ENCODE measurements around the gene ARHGAP42.

ARHGAP42 gene

DNA sequence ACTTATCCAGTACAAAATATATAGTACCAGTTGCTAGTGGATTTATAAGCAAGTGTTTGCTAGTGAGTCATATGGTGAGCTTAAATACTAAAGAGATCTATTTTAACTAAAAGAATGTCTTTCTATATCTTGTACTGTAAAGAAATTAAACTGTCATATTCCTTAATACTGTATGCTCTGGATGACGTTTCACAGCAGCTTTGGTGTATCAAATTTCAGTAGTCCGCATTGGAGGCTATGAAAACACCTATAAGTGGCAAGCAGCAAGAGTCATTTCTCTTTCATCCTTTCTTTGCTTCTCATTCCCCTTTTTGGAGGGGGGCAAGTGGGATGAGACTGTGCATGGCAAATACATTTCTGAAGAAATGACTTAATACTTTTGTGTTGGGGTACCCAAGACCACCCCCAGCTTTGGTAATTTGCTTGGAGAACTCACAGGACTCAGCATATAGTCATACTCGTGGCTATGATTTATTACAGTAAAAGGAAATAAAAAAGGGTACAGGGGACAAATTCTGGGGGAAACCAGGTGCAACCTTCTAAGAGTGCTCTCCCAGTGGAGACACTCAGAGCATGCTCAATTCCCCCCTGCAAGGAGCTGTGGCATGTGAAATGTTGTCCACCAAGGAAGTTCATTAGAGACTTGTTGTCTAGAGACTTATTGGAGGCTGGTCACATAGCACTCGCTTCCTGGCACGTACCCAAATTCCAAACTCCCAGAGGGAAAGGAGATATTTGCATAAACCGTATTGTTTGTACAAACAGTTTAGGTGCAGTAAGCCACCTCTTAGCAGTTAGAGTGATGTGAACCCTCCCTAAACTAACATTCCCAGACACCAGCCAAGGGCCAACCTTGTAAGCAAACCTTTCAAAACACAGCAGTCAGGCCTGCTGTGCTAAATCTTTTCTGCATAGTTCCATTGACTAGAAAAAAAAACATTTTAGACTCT lies 231.7 kb downstream of the ARHGAP42 start:
- no peak for DNase-seq (ENCODE audit: low spot score)

DNA sequence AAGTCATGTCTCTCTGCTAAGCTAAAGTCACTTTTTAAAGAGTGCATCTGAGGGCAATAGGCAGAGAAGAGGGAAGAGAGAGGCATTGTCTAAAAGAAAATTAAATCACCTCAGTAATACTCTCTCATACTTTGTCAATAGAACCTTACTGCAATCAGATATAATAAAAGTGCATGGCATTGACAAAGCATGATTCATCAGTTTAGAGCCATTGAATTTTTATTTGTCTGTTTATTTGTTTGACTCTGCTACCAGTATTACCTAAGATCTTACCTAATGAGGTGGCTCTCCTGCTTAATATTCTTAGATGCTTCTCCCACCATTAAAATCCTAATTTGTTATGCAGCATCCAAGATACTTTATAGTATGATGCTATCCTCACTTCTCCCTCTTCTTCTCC lies 233.5 kb downstream of the ARHGAP42 start:
- no peak for DNase-seq (ENCODE audit: low spot score)

DNA sequence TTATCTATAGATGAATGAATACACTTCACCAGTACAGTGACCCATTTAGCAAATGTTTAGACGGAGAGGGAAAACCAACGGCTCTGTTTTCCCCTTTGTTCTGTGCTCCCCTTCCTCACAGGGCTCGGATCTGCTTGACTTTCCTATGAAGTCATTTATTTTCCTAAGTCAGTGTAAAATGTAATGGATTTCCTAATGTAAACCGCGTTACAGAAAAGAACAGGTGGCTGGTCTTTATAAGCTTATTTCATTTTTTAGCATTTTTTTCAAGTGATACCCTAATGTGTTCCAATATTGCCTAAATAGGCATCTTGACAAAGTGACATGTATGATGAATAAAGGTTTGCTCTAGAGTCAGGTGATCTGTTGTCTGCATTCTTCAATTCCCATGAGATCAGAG lies 235.0 kb downstream of the ARHGAP42 start:
- no peak for DNase-seq (ENCODE audit: low spot score)

DNA sequence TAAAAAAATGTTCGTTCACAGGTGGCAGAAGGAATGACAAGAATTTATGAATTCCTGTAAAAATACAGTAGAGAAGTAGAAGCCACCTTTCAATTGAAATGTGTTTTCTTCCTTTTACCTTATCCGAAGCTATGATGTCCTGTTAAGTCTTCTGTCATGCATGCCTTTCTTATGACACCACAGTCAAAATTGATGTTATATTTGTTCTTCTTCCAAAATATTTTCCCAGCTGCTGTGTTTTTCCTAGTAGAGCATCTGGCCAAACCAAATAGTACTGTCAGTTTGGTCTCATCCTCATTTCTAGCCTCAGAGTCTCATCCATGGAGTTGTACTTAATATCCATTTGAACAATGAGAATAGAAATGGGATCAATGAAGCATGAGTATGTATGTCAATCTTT lies 236.5 kb downstream of the ARHGAP42 start:
- no peak for DNase-seq (ENCODE audit: low spot score)

DNA sequence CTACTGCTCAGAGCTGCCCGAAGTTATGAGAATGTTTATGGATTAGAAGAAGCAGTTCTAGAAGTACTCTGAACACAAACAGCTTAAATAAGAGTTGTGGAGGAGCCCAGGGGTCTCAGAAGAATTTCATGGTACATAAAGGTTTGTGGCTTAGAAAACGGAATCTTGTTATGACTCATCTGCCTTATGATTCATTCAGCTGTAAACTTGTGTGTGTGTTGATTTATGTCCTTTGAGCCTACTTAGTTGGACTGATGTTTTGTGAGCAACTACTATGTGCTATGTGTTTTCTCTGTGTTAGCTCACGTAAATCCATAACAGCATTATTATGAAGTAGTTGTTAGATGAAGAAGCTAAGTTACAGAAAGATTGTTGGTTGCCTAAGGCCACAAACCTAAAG lies 238.8 kb downstream of the ARHGAP42 start:
- DNase-seq (ENCODE audit: low spot score) = peak; percentile 34

DNA sequence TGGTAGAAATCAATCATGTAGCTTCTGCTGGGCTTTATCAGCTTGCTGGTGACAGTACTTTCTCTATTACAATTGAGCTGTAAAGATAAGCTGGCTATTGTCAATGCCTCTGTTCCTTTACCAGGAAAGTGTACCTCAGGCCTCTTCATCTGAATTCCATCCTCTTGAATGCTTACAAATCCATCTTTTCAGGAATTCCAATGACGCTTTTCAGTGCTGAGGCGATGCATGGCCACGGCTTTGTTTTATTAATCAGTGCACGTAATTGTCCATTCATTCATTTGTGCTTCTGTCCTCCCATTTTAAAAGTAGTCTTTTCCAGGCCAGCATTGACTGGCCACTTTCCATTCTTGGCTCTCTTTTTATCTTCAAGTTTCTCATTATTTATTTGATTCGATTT lies 240.5 kb downstream of the ARHGAP42 start:
- DNase-seq (ENCODE audit: low spot score) = no peak

DNA sequence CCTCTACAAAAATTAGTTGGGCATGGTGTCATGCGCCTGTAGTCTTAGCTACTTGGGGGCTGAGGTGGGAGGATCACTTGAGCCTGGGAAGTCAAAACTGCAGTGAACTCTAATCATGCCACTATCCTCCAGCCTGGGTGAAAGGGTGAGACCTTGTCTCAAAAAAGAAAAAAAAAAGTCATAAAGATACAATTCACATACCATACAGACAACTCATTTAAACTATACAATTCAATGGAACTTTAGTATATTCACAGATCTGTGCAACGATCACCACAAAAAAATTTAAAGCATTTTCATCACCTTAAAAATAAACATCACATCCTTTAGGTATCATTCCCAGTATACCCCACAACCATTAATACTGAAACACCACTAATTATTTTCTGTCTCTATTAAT lies 241.3 kb downstream of the ARHGAP42 start:
- no peak for DNase-seq (ENCODE audit: low spot score)

DNA sequence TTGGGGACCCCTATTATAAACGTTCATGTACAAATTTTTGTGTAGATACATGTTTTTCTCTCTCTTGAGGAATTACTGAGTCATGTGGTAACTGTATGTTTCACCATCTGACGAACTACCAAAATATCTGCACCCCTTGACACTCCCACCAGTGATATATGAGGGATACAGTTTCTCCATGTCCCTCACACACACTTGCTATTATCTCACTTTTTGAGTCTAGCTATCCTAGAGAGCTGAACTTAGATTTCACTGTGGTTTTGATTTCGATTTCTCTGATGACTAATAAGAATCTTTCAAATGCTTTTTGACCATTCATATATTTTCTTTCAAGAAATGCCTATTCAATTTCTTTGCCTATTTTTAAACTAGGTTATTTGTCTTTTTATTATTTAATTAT lies 242.3 kb downstream of the ARHGAP42 start:
- no peak for DNase-seq (ENCODE audit: low spot score)

DNA sequence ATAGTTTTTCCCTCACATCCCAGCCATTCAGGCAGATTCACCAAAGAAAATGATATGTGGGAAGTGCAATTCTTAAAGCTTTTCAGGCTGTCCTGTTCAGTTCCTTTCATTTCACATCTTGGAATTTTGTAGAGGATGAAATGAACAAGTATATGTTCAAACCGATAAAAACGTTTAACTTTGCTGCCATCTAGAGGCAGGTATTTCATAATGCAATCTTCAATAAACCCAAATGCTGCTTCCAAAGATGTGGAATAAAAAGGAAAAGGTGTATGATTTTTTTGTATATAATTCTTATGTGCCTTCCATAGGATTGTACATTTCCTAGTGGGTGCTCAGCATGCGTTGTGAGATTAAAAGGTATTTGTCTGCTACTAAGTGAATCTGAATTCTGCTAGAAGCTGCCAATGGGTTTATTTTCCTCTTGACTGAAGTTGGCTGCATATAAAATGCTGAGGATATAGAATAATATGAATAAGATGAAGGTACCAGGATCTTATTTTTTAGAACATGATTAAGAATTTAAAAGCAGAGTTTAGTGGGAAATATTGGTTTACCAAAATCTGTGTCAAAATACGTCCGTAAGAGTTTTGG lies 243.2 kb downstream of the ARHGAP42 start:
- DNase-seq (ENCODE audit: low spot score) = peak; percentile 51

DNA sequence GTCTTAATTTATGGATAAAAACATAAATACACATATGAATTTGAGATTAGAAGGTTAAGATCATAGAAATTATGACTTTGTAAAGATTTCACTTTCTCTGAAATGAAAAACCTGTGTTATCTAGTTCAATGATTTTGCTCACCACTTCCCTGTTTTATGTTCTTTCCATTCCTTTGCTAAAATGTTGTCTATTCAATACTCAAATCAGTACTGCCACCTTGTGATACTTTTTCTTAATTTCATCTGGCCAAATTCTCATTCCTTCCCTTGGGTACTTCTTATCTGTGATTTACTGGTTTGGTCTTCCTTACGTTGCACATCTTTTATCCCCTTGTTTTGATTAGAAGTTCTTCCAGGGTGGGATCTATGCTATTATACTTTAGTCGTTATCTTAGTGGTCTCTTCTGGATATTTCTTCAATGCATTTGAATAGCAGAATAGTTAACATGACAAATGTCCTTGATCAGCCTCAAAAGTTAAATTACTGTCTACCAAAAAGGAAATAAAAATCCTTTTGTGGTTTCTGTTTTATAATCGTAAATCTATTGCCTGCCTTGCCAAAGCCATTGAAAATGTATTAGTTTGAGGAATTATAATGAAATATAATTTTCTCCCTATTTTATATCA lies 245.5 kb downstream of the ARHGAP42 start:
- peak; percentile 21 for DNase-seq (ENCODE audit: low spot score)

DNA sequence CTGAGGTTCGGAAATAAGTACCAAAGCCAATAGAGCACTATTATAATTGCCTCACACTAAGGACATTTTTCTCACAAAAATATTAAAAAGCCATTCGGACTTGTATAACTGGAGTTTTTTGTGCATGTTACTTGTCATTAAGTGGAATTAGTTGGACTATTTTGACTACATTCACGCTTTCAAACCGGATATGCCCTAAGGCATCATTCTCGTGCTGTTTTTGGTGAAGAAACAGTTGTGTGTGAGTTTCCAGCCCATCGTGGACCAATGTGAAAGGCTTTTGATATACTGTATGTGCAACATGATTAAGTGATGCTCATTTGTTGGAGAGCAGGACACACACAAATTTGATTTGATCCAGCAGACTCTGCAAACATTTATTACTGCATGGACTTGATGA lies 249.7 kb downstream of the ARHGAP42 start:
- DNase-seq (ENCODE audit: low spot score) = no peak

DNA sequence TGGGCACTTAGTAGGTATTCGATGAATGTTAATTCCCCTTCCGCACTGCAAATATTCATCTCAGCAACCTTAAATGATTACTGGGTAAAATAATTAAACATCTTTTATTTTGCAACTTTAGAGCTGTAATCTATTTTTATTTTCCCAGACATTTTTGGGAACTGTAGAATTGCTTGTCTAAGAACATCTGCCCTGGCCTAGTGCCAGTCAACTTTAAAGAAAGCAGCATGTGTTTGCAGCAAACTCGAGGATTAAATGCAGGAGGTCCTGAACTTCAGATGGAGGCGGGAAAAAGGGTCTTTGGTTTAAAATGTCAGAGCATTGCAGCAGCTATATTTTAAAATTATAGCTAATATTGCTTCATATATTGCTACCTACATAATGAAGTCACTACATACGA lies 252.5 kb downstream of the ARHGAP42 start:
- DNase-seq (ENCODE audit: low spot score) = no peak

DNA sequence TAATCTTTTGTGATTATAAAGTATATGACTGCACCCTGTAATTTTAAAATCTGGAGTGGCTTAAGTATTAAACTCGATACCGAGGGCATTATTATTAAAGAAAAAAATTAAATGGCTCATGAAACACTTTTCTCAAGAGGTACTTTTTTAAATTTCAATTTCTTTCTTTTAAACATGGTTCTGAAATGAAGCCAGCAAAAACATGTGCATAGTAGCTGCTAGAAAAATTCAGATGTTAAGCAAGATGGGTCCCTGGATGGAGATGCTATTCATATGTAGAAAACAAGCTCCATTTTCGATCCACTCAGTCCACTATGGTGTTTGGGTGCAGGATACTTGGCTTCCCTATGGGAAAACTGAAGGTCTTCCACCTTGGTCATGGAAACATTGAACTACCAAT lies 253.0 kb downstream of the ARHGAP42 start:
- no peak for DNase-seq (ENCODE audit: low spot score)

DNA sequence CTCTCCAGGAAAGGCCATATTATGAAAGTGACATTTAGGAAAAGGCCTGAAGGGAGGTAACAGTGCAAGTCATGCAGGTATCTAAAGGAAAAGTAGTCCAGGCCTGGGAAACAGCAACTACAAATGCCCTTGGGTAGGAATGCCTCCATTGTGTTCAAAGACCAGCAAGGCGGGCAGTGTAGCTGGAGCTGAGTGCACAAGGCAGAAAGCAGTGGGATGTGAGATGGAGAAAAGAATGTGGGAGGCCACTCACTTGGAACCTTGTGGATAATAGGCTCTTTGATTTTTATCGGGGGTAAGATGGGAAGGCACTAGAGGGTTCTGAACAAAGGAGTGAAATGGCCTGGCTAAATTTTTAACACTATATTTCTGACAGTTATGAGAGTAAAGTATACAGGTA lies 253.9 kb downstream of the ARHGAP42 start:
- DNase-seq (ENCODE audit: low spot score) = no peak

DNA sequence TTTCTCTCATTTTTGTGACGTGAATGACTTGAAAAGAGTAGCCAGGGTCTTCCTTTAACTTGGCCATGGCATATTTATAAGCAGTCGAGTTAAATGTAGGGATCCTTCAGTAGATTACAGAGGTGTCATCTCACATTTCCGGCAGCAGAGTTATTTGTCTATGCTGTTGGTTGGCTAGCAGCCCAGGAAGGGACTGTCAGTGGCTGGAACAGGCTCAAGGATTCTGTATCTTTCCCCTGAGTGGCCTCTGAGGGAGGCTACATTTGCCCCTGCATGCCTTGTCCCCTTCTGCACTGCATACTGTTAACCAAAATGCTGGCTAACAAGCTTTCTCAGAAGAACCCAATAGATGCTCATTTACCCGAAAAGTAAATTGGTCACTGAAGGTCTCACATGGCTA lies 254.9 kb downstream of the ARHGAP42 start:
- no peak for DNase-seq (ENCODE audit: low spot score)

DNA sequence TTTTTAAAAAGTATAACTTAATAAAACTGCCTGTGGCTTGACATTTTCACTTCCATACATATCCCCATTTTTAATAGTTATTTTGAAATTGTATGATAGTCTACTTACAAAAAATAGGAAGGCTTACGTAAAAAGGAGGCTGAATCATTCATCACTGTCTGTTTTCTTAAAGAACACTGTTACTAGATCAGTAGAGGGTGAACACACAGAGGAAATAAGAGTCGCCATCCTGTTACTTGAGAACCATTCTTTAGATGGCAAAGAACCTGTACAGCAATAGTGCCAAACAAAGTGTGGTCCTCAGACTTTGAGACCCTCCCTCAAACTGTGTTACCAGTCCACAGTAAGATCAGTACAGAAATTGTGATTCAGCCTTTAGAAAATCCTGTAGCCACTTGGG lies 261.8 kb downstream of the ARHGAP42 start:
- DNase-seq (ENCODE audit: low spot score) = peak; percentile 21

DNA sequence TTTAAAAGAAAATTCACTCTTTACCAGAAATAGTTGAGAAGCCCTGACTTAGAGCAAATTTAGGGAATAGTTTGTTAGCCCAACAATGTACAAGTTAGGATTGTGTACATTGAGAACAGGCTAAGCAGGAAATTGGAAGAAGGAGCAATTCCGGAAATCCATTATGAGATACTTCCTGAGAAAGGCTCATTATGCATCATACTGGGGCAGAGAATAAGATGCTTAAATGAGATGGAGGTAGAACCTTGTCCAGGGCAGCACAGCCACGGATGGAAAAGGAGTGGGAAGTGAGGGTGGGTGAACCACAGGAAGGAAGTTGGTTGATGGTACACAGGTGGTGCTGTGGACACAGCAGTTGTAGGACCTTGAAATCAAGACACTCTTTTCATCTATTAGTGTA lies 262.4 kb downstream of the ARHGAP42 start:
- peak; percentile 35 for DNase-seq (ENCODE audit: low spot score)

DNA sequence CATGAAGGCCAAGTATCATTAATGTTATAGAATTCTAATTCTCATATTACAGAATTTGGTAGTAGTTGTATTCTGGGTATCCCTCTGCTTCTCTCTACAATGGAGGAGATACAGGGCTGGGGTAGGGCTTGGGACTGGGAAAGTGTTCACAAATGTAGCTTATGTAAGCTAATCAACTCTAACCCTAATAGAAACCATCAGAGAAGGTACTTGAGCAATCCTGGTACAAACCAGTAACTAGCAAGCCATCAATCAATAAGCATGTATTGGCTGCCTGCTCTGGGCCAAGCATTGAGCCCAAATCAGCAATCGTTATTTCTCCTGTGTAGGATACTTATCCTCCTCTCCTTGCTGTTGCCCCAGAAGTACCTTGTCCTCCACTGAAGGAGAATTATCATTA lies 268.2 kb downstream of the ARHGAP42 start:
- no peak for DNase-seq (ENCODE audit: low spot score)

DNA sequence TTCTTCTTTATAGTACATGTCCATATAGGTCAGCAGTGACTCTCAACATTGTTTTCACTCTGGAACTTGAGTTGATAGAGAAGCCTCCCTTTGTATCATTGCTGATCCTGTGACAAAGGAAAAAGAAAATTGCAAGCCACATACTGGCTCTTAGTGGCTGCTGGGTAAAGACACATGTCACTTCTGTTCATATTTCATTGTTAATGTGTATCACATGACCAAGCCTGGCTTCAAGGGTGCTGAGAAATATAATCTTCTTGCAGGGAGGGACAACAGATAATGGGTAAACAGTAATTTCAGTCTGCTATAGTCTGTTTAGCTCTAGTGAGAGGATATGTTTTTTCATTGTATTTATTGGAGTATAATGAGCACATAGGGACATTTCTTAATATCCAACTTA lies 269.3 kb downstream of the ARHGAP42 start:
- DNase-seq (ENCODE audit: low spot score) = no peak

DNA sequence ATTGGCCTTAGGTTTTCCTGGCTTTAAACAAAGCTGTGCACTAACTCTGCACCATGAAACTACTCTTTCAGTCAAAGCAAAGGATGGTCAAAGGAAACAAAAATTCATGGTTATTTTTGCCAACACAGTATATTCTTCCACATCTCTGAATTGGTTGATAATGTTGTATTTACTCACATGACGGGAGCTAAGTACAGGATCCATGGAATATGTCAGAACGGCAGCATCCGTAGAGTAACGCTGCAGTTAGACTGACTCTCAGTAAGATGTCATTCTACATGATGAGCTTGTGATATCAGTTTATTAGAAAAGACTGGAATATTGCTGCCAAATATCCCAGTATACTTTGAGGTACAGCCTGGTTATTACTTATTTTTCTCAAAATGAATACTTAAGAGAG lies 270.4 kb downstream of the ARHGAP42 start:
- no peak for DNase-seq (ENCODE audit: low spot score)

DNA sequence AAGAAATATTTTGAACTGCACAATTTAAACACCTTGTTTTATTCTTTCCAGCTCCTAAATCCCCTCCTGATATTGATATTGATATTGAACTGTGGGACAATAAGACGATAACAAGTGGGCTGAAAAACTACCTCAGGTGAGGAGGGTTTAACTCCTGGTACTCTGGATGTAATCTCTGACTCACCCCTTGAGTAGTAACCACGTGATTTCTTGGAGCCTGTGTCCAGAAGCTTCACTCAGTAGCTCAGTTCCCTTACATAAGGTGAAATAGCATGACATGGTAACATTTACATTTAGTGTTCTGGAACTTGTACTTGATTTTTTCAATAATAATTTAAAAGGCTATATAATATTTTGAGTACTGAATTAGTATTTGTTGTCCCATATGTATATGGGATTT lies 274.5 kb downstream of the ARHGAP42 start:
- no peak for DNase-seq (ENCODE audit: low spot score)

DNA sequence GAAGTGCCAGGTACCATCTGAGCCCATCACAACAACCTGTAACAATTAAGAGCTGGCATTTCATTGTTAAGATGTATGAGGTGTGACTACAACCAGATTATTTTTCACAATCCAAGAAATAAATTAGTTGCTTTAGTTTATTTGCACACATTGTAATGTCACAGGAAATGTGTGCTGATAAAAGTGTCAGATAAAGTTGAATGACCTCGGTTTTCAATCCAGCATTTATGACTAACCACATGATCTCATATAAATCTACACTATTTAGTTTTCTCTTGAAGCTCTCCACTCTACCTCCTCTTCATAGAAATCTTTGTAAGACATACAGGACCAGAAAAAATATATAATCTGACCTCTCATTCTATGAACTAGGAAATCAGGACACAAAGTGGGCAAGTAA lies 276.3 kb downstream of the ARHGAP42 start:
- no peak for DNase-seq (ENCODE audit: low spot score)

DNA sequence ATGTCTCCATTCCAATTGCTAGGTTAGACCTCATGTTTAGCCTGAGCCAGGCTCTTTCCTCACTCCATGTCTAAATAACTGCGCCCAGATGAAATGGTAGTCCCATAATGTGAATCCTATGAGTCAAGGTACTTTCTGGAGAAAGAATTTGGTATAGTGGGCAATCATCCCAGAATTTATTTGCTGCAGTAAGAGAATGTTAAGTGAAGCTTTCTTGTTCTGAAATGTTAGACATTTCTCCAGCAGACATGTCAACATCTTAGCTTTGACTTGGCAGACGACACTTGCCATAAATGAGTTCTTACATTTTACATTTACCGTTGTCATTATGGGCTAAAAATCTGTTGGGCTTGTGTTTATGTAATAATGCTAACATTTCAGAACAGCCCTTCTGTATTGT lies 277.3 kb downstream of the ARHGAP42 start:
- no peak for DNase-seq (ENCODE audit: low spot score)
